ENCODE data around the gene DDB1.

DDB1 gene

GRCh38 chr11:61354208-61354607 lies 21.3 kb upstream of the DDB1 start:
- DNase-seq: no peak

- no peak for DNase-seq
These were observed 20.5 kb upstream of the DDB1 start for GRCh38 chr11:61353131-61354067.

- no peak for DNase-seq
These were observed 19.1 kb upstream of the DDB1 start for GRCh38 chr11:61352038-61352437.

GRCh38 chr11:61350803-61351202 lies 17.9 kb upstream of the DDB1 start:
- DNase-seq: no peak

- DNase-seq: no peak
These were observed 17.4 kb upstream of the DDB1 start for GRCh38 chr11:61350336-61350735.

GRCh38 chr11:61349916-61350315 lies 17.0 kb upstream of the DDB1 start:
- no peak for DNase-seq

GRCh38 chr11:61349189-61349751 lies 16.4 kb upstream of the DDB1 start:
- DNase-seq: no peak

- DNase-seq: no peak
These were observed 15.1 kb upstream of the DDB1 start for GRCh38 chr11:61347916-61348461.

GRCh38 chr11:61345954-61346843 lies 13.3 kb upstream of the DDB1 start:
- no peak for DNase-seq

- DNase-seq: no peak
These were observed 12.3 kb upstream of the DDB1 start for GRCh38 chr11:61345170-61345610.

GRCh38 chr11:61343792-61344745 lies 11.2 kb upstream of the DDB1 start:
- DNase-seq: no peak

- no peak for DNase-seq
These were observed 9.4 kb upstream of the DDB1 start for GRCh38 chr11:61342207-61342803.

- no peak for DNase-seq
These were observed 8.8 kb upstream of the DDB1 start for GRCh38 chr11:61341706-61342105.

GRCh38 chr11:61340979-61341378 lies 8.1 kb upstream of the DDB1 start:
- no peak for DNase-seq

- no peak for DNase-seq
These were observed 6.6 kb upstream of the DDB1 start for GRCh38 chr11:61339490-61339878.

GRCh38 chr11:61338783-61339489 lies 6.0 kb upstream of the DDB1 start:
- DNase-seq: no peak

- no peak for DNase-seq
These were observed 5.0 kb upstream of the DDB1 start for GRCh38 chr11:61337706-61338470.

GRCh38 chr11:61336171-61336935 lies 3.4 kb upstream of the DDB1 start:
- DNase-seq: peak; percentile 85

GRCh38 chr11:61335355-61335710 lies 2.4 kb upstream of the DDB1 start:
- no peak for DNase-seq
